Hypothalamus (tissue), 51 donors: ENCODE data around the gene CBX2.

Source experiments
- DNase-seq, 51 donors: peaks; one replicate each; lab custom pipeline; 2025; lab: John Stamatoyannopoulos, UW

The CBX2 gene

DNA sequence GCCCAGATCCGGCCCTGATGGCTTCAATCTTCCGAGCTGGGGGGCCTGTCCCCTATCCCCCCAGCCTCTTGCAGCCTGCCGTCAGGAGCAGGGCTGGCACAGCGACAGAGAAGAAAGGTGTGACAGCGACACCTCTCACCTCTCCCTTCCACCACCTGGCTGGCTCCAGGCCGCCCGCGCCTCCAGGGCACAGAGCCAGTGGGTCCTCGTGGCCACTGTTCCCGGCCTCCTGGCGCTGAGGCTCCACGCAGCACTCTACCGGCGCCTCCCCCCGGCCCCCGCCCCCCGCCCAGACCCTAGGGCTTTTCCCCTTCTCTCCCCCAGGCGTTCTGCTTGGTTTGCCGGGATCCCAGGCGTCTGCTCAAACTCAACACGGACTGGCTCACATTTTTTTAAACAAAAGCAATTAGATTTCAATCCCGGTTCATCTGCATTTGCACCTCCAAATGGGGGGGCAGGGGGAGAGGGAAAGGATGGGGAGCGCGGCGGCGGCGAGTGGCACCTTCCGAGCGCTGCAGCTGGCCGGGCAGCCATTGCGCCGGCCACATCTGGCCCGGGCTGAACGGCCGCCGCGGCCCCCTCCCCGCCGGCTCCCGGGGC lies 31.7 kb downstream of the CBX2 start:
- DNase-seq, result no peak

DNA sequence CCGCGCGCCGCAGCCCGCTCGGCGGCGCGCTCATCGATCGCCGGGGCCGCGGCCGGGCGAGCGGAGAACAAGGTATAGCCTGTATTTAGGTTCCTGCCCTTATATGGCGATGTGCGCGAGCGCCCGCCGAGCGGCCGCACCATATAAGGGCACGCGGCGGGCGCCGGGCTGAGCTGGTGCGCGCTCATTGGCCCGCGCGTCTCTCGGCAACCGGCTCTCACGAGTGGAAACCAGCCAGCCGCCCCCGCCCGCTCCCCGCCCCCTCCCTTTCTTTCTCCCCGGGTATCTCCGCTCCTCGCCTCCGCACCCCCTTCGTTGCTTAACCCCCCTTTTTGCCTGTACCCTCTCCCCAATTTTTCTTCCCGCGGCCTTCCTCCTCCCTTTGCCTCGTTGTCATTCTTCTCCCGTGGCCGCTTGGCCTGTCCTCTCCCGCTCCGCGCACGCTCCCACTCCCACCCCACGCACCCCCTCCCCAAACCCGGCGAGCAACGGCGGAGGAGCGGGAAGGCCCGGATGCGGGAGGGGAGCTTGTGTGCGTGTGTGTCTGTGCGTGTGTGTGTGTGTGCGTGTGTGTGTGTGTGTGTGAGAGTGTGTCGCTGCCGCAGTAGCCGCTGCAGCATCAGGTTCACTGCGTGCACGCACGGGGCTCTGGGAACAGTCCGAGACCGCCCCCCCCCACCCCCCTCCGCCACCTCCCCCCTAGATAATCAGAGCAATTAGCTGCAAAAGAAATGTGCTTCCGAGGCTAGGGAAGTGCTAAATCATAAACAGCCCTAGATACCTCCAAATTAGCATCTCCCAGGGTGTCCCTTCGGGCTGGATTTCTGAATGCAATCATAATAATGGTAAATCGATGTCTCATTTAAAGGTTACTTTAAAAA lies 32.4 kb downstream of the CBX2 start:
- peak in 43 of 51 donors; percentile 6 to 83 (median 53) for DNase-seq

- DNase-seq, result peak in 9 of 51 donors; percentile 20 to 52 (median 43)
Measured at GRCh38 chr17:79811011-79811867, 33.3 kb downstream of the CBX2 start.

DNA sequence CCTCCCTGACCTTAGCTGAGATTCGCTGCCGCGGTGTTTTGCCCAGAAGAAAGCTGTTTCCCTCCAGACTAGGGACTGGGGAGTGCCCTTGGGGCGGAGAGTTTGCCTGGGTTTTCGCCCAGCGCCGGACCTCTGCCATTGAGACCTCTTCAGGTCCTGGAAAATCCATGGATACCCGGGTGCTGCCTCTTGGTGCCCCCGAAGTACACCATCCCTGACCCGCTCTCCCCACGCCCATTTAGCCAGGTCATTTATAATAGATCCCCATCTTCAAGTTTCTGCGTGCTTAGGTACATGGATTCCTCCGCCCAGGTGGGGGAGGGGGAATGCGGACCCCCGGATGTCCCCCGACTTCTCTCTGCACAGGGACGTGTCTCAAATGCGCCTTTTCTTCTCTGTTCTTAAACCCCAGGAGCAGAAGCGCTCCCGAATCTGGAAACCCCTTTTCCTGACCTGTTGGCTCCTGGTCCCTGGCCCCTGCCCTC lies 34.0 kb downstream of the CBX2 start:
- DNase-seq, result no peak

- DNase-seq, result no peak
Measured at GRCh38 chr17:79812353-79813258, 34.7 kb downstream of the CBX2 start.

- DNase-seq, result no peak
Measured at GRCh38 chr17:79813297-79814126, 35.6 kb downstream of the CBX2 start.

- no peak for DNase-seq
Measured at GRCh38 chr17:79814127-79814973, 36.4 kb downstream of the CBX2 start.

DNA sequence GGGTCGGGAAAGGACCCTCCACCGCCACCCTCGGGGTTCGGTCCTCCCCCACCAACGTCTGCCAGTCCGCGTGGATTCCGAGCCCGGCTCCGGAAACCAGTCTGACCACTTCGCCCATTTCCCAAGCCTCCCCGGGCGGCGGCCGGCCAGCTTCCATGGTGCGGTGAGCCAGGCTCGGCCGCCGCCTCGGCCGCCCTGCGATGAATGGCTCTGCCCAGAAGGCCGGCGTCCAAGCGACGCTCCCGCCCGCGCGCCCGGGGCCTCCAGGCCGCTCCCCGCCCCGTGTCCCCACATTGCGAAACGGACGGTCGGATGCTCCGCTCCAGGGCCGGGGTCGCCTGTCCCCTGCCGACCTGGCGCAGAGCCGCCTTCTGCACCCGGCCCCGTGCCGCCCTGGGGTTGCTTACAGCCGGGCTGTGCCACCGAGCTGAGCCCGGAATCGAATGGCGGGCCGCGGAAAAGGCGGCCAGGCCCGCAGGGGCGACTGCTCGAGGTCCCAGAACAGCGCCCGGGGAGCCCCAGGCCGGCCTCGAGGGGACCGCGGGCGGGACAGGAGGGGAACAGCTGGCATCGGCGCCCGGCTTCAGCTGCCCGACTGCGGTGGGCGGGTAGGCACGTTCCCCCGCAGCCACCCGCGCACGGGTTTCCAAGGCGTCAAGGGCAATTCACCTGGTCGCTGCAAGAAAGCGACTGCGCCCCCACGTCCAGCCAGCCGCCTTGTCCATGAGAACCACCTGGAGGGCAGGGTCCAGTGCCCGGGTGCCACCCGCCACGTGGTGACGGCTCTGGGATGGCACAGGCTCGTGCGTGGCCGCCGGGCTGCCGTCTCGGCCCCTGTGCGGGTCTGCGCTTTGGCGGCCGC lies 37.3 kb downstream of the CBX2 start:
- peak in 3 of 51 donors; percentile 19 to 35 (median 21) for DNase-seq

GRCh38 chr17:79815836-79816461 lies 38.0 kb downstream of the CBX2 start:
- no peak for DNase-seq

- DNase-seq, result no peak
Measured at GRCh38 chr17:79818026-79818758, 40.2 kb downstream of the CBX2 start.

GRCh38 chr17:79819085-79819484 lies 41.1 kb downstream of the CBX2 start:
- DNase-seq, result no peak

- DNase-seq, result no peak
Measured at GRCh38 chr17:79819534-79820276, 41.8 kb downstream of the CBX2 start.

GRCh38 chr17:79820959-79821330 lies 43.0 kb downstream of the CBX2 start:
- DNase-seq, result no peak

DNA sequence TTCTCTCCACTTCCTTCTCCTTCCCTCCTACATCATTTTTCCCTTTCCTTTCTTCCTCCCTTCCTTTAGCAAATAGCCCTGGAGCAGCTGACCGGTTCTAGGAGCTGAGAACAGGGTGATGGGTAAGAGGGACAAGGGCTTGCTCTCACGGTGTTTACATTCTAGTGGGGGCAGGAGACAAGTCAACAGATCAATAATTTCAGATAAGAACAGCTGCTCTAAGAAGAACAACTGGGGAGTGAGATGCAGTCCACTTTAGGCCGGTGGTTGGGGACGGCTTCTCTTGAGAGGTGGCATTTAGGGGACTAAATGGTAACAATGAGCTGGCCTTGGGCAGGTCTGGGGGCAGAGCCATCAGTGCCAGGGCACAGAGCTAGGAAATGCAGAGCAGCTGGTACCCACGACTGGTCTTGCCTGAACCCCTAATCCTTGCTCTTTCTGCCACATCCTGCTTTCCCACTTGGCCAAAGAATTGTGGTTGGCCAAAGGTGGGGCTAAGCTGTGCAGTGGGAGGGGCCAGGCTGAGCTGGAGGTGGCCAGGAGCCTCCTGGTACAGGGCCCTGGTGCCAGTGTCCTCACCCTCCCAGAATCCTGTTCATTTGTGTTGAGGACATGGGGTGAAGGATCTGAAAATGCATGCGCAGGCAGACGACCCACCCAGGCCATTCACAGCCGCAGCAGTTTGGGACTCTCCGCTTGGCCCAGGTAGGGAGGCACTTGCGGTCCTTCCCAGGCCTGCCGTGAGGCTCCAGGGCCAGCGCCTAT lies 43.6 kb downstream of the CBX2 start:
- no peak for DNase-seq
